HG03354 (cell line): ENCODE data around the gene HSFX2.
A peak's percentile ranks its signal among the peaks of the same experiment; 100 is the strongest.
"Not testable (repeated sequence)": the region's sequence is repeated elsewhere in the genome, so short reads cannot be mapped to it uniquely, and the experiment has no call there.

Source experiments
- ATAC-seq: cut with Tn5 transposase; IDR thresholded peaks from one replicate; pipeline ENCODE4 v1.9.1; 2021; ENCODE audit warnings: mild to moderate bottlenecking; ENCODE audit not compliant: unreplicated experiment, poor library complexity, severe bottlenecking

The HSFX2 gene, protein sequence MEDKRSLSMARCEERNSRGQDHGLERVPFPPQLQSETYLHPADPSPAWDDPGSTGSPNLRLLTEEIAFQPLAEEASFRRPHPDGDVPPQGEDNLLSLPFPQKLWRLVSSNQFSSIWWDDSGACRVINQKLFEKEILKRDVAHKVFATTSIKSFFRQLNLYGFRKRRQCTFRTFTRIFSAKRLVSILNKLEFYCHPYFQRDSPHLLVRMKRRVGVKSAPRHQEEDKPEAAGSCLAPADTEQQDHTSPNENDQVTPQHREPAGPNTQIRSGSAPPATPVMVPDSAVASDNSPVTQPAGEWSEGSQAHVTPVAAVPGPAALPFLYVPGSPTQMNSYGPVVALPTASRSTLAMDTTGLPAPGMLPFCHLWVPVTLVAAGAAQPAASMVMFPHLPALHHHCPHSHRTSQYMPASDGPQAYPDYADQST

DNA sequence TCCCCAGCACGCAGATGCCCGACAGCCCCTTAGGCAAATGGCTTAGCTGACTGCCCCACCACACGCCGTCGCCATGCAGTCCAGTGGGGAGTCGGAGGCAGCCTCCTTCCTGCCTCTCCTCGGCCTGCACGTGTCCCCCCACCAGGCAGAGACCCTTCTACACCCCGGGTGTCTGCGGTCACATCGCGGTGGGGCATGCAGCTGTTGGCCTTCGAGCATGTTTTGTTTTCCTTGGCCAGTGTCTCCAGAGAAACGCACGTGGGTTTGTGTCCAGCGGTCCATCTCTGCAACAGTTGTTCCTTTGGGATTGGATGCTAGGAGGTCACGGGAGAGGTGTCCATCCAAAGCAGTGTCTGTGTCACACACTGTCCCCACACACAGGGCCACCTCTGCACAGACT is at the start of gene HSFX2:
TSS of gene HSFX2 (minus strand) at position 101 of the 400 bp plus-strand sequence. CDS start 614 bp downstream, outside the sequence.
- not testable (repeated sequence) for ATAC-seq

DNA sequence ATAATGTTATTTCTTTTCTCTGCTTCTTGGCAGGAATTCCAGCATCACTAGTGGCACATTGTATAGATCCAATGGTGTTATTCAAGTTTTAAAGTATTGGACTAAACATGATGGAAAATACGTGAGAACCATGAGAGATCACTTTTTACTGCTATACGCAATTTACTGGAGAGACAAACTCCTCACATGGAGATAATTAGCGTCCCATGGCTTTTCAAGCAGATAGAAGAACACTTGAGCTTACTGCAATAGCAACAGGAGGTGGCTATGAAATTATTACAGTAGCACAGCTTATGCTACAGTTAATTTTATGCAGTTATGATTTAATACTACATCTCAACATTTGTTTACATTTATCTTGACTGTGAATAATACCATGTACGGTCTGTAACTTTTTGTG is 48.4 kb upstream of the HSFX2 start:
- no peak for ATAC-seq

- ATAC-seq, result no peak
Measured at GRCh38 chrX:149641835-149642234, 46.7 kb upstream of the HSFX2 start.

DNA sequence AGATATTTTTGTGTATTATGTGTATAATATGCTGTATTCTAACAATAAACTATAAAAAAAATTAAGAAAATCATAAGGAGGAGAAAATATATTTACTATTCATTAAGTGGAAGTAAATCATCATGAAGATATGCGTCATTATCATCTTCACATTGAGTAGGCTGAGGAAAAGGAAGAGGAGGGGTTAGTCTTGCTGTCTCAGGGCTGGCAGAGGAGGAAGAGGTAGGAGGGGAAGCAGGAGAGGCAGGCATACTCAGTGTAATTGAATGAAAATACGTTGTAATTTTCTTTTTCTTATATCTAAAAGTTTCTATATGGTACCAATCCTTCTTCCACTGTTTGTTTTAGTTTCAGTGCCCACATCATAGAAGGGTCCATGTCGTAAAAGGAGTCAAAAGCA is 46.3 kb upstream of the HSFX2 start:
- no peak for ATAC-seq

DNA sequence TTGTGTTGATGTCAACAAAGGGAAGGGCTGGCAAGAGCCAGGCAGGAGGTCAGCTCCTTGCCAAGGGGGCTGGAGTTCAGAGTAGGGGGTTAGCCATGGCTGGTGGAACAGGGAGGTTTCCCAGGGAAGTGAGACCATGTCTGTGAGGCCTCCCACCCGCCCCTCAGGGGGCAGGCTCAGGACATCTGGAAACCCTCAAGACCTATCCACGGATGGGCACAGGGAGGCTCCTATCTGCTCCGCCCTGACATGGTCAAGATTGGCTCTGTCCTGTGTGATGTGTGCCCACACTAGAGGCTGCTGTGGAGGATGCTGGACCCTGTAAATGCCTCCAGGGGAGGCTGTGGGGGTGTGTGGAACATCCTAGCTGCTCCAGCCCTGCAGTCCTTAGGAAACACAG is 44.5 kb upstream of the HSFX2 start:
- no peak for ATAC-seq

- ATAC-seq, result no peak
Measured at GRCh38 chrX:149638860-149639259, 43.7 kb upstream of the HSFX2 start.

- no peak for ATAC-seq
Measured at GRCh38 chrX:149633511-149633910, 38.4 kb upstream of the HSFX2 start.

DNA sequence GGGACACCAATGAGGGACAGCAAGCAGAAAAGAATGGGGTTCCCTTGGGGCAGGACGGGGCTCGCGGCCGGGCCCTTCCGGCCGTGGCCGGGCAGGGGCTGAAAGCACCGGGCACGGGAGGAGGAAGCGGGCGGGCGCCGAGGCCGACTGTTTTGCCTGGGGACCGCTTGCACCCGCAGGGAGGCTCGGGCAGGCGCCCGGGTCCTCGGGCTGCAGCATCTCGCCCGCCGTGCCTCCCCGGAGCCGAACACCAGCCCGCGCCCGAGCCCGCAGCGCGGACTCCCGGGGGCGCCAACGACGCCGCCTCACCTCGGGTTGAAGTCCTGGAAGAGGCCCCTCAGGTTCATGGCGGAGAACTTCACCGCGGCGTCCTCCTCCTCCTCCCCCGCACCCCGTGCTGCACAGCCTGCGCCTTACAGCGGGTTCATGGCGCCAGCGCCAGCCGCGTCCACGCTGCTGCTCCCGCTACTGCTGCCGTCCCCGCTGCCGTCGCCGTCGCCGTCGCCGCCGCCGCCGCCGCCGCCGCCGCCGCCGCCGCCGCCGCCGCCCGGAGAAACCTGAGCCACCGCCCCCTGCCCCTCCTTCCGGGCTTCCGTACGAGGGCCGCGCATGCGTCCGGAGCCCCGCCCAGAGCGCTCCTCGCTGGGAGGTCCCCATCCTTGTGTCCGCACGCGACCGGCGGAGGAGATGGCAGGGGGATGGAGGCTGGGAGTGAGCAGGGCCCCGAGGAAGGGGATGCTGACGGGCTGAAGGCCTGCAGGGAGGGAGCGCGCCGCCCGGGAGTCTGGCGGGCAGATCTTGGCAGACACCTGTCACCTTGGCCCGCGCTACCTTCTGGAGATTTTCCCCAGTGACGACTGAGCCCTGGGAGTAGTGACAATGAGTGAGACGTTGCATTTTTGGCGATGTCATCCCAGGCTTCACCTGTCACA is 36.4 kb upstream of the HSFX2 start, which contains the start of gene TMEM185A:
TSS of gene TMEM185A (minus strand) at position 559 of the 932 bp plus-strand sequence. CDS start at position 347, 212 bp downstream.
- peak; percentile 86 for ATAC-seq

GRCh38 chrX:149630681-149631233 is 35.6 kb upstream of the HSFX2 start:
- ATAC-seq, result no peak

DNA sequence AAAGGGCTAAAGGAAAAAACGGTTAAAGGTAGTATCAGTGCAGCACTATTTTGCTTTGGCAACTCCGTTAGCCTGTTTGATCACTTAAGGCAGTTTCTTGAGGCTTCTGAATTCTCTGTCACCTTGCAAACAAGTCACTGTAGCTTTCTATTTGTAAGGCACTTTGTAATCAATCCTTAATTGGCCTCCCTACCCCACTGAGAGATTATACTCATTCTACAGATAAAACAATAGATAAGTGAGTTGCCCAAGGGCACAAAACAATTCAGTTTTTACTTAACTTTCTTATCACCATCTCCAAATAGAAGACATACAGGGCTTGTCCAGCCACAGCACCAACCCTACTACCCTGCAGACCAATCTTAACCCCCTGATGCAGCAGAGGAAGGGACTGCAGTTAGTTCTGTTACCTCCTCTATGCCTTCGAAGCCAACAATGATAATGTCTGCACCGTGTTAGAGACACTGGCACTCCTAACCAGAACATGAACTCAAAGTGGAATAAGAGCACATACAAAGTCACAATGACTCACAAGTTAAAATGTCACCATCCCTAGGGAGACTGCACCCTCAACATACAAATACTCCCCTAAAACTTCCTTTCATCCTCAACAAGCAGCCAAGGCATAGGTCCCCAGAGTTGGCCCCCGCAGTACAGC is 34.7 kb upstream of the HSFX2 start:
- ATAC-seq, result no peak

DNA sequence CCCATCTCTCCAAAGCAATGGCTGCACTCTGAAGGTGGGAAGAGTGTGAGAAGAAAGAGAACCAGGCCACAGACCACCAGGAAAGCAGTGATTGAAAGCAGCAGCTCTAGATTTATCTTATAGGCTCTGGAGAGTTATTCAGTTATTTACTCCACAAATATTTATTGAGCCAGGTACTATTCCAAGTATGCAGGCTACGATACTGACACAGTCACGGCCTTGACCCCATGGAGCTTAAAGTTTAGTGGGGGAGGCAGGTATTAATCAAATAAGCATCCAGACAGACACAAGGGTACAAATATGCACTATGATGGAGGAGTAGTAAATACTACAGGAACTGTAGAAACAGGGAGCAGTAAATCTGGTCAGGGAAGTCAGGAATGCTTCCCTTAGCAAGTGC is 33.7 kb upstream of the HSFX2 start:
- no peak for ATAC-seq

DNA sequence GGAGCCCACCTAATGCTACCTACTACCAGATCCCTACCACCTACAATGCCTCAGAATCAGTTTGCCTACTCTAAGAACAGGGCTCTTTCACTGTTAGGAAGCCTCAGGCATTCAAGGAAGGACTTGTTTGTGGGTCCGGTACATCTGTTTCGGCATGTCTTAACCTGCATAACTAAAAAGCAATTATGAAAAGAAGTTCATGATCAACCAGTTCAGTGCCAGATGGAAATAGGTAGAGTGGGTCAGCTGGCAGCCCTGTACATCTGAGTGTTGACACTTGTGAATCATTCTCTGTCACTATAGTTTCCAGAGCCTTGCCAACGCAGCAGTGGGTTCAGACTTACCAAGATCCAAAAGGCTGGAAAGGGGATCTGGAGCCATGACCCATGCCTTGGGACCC is 33.2 kb upstream of the HSFX2 start:
- no peak for ATAC-seq

GRCh38 chrX:149626829-149627228 is 31.7 kb upstream of the HSFX2 start:
- ATAC-seq, result not testable (repeated sequence)

DNA sequence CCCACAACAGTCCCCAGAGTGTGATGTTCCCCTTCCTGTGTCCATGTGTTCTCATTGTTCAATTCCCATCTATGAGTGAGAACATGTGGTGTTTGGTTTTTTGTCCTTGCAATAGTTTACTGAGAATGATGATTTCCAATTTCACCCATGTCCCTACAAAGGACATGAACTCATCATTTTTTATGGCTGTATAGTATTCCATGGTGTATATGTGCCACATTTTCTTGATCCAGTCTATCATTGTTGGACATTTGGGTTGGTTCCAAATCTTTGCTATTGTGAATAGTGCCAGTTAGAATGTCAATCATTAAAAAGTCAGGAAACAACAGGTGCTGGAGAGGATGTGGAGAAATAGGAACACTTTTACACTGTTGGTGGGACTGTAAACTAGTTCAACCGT is 24.5 kb upstream of the HSFX2 start:
- not testable (repeated sequence) for ATAC-seq

DNA sequence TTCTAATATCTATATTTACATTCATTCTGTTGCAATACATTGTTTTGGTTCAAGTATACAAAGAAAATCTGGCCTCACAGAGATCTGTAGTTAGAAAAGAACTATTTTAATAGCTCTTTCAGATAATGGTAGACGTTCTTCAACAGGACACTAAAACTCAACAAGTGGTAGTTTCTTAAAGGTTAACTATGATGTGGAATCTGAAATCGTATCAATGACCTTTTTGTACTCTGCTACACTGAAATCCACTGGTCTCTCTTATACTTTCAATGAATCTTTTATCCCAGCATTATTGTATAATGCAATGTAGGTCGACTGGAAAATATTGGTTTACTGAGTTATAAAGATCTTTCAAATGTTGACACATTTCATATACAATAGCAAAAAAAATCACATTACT is 23.8 kb upstream of the HSFX2 start:
- ATAC-seq, result no peak

- no peak for ATAC-seq
Measured at GRCh38 chrX:149611623-149612175, 16.6 kb upstream of the HSFX2 start.

GRCh38 chrX:149610511-149610910 is 15.4 kb upstream of the HSFX2 start:
- no peak for ATAC-seq

- no peak for ATAC-seq
Measured at GRCh38 chrX:149607699-149608098, 12.6 kb upstream of the HSFX2 start.

DNA sequence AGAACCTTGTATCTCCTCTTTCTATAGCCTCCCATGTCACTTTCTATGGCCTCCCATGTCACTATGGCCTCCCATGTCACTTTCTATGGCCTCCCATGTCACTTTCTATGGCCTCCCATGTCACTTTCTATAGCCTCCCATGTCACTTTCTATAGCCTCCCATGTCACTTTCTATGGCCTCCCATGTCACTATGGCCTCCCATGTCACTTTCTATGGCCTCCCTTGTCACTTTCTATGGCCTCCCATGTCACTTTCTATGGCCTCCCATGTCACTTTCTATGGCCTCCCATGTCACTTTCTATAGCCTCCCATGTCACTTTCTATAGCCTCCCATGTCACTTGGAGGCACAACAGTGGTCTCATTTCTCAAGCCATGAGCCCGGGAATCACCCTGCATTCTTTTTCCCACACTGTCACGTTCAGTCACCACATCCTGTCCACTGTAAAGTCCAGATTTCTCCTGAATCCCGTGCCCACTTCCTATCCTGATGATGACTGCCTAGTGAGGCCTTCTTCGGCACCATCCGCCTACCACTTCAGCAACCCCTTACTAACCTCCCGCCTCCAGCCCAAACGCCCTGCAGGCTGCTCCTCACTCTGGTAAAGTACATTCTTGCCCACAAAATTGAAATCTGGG is 10.3 kb upstream of the HSFX2 start:
- not testable (repeated sequence) for ATAC-seq
